HuH-7.5 (cell line): ENCODE measurements around the gene CUBN.

Experiments
- DNase-seq: peaks from one replicate; pipeline ENCODE4 v3.0.0; 2011; ENCODE audit warnings: low spot score

Gene CUBN

GRCh38 chr10:17041626-17042520, 87.7 kb downstream of the CUBN start:
- DNase-seq: no peak

DNA sequence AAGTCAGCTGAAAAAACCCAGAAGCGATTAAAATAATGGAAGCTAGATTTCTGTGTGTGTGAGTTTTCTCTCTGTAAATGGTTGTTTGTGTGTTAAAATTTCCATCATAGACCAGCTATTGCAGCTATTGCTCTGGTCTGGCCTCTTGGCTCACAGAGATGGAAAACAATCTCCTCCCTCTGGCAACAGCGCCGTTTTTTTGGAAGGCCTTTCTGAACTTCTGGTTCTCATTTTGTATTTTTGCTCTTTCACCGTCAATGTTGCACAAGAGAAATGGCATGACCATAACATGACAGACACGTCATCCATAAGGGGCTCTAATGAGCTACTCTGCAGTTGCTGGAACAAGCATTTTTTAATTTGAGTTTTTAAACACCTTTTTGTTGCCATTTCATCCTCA, 91.0 kb downstream of the CUBN start:
- no peak for DNase-seq

- no peak for DNase-seq
These were observed 91.7 kb downstream of the CUBN start for GRCh38 chr10:17037910-17038309.

GRCh38 chr10:17035446-17035845, 94.2 kb downstream of the CUBN start:
- DNase-seq: no peak

DNA sequence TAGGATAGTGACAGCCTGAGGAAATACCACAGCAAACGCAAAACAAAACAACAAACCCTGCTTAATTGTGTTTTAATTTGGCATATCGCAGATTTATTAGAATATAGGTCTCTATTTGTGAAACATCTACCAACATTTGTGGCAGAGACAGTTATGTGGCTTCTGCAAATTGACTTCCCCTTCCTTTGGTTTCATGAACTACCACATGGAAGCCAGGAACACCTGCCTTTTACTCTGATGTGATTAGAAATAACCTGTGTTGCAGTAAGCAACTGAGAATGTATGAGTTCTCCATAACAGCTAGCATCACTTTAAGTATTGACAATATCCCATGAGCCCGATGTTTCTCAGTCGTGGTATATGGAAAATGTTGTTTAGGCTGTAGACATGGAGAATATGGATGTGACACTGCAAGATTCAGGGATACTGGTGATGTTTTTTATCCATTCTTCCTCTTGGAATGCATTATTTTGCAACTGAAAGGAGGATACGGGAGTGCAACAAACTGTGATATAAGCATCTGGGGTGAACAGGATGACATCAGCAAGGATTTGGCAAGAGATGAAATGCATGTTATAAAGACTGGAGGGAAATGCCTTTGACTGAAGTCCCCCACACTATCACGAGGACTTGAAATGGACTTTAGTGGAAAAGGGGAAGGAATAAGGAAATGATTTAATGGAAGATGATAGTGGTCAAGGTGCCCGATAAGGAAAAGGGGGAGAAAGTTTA, 95.9 kb downstream of the CUBN start:
- no peak for DNase-seq

GRCh38 chr10:17031637-17032635, 97.7 kb downstream of the CUBN start:
- no peak for DNase-seq

DNA sequence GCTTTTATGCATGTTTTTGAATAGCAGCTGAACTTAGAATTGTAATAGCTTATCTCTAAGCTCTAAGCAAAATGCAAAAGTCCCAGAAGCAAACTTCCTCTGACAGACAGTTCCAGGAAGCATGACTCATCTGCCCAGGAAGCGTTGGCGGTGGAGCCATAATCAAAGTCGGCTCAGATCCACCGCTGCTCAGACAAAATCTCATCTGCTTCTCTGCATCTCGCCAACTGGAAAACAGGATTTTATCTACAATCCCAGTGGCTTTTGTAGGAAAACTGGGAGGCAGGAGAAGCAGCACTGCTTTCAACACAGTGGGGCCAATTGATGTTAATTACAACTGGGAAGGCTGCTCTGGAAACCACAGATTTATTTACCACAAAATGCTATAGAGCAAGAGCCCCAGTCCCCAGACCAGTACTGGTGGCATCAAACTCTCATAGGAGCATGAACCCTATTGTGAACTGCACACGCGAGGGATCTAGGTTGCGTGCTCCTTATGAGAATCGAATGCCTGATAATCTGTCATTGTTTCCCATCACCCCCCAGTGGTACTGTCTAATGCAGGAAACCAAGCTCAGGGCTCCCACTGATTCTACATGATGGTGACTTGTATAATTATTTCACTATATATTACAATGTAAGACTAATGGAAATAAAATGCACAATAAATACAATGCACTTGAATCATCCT, 99.9 kb downstream of the CUBN start:
- DNase-seq: no peak

DNA sequence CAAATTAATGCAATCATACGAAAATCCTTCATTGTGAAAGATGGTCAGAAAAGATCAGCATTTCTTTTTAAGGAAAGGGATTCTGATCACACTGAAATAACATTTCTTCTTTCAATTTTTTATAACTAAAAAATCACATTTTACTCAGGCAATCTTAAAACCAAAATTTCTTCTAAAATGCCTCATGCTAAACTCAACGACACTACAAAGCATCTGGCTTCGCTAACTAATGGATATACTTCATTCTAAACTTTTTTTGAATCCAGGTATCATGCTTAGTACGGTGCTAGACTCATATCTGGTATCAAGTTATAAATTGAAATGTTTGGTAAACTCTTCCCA, 100.4 kb downstream of the CUBN start:
- DNase-seq: no peak

- DNase-seq: no peak
These were observed 100.8 kb downstream of the CUBN start for GRCh38 chr10:17028798-17029197.

DNA sequence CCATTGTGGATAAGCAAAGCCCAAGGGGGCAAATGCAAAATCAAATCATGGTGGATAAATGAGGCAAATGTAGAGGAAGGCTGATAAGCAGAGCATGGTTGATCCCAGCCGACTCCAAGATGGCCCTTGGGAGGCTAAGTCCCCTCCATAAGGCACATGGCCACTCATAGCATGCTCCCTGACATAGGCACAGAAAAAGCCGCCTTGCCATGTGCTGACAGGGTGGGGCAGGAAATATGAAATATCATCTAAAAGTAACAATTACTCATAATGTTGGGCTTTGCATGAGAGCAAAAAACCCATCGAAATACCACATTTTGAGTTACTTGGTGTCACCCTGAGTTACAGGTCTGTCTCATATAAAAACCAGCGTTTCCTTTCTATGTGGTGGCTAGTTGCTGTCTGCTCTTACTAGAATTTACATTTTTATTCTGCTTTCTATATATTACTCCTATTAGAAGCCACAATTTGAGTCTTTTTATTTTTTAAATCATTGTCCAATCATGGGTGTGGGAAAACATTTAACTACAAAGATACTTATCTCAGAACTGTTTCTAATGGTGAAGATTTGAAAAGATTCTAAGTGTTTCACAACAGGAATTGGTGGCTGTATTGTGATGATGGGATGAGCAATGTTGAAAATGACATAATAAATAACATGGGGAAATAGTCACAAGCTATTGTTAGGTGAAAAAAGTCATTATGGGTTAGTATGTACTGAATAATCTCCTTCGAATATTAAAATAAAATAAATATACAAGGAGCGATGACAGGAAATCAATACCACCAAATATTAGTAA, 102.7 kb downstream of the CUBN start:
- no peak for DNase-seq

DNA sequence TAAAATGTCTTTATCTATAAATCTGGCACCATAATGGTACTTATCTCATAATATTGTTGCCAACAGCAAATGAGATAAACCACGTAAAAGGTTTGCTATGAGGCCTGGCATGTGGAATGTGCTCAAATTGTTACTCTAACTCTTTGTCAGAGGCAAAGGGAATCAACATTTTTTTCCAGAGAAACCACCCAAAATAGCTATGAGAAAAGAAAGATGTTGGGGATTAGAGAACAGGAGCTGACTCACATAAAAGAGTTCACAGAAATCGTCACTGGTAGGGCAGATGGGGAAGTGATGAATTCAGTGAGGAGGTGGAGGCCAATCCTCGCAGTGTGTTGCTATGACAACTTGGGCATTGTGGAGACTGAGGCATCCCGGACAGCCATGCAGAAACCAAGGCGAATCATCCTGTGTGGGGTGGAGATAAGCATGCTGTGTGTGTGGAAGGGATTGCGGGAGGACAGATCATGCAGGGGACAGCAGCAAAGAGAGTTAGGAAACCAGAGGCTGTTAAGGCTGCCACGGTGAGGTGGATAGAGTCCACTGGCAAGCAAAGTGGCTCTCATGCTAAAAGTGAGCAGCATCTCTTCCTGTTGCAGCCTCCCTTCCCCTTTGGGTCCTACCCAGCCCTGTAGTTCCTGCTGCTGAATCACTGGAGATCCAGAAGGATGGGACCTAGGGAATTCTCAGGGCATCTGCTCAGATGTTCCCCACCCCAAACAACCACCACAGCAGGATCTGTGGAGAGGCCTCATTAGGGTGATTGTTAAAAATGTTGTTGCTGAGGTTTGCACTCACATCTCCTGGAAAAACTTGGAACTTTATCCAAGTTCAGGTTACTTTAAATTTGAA, 103.9 kb downstream of the CUBN start:
- no peak for DNase-seq

DNA sequence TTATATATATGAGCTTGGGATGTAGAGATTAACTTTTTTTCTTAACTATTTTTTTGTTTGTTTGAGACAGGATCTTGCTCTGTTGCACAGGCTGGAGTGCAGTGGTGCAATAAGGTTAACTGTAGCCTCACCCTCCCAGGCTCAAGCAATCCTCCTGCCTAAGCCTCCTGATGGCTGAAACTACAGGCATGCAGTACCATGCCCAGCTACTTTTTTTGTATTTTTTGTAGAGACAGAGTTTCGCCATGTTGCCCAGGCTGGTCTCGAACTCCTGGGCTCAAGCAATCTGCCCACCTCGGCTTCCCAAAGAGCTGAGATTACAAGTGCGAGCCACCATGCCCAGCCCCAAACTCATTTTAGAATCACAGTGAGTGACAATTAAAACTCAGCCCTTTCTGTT, 105.2 kb downstream of the CUBN start:
- DNase-seq: no peak

DNA sequence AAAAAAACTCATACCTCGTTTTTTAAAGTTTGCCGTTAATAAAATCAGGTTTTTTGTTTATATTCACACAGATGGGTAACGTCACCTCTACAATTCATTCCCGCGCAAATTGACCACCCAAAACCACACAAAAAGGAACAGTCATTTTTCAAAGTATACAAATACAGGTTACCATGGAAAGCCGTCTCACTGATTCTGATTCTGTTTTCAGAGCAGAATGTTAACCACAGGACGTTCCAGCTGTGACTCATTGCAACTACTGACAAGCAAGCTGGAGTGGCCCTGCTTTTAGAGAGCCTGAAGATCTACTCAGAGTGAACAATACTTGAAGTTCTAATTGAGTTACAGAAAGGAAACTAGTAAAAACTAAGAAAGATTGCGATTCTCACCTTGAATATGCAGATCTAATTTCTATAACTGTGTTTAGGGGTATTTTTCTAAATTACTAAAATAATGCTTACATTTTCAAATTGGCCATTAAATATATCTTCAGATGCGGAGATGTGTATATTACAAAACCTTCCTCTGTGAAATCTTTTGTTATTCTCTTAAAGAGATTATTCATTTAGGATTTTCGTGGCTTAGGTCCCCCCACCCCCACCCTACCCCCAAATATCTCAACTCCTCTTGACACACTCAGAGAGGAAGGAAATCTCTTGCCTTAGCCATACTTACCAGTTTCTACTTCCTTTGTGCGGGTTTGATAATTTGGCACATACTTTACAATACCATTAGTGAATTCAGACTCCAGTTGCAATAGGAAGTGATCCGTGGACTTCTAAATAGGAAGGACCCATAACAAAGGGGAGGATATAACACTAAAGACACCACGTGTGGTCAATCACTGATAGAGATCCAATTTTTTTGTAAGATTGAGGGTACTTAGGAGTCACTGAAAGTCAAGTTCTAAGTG, 106.0 kb downstream of the CUBN start:
- no peak for DNase-seq

GRCh38 chr10:17022896-17023295, 106.7 kb downstream of the CUBN start:
- no peak for DNase-seq

DNA sequence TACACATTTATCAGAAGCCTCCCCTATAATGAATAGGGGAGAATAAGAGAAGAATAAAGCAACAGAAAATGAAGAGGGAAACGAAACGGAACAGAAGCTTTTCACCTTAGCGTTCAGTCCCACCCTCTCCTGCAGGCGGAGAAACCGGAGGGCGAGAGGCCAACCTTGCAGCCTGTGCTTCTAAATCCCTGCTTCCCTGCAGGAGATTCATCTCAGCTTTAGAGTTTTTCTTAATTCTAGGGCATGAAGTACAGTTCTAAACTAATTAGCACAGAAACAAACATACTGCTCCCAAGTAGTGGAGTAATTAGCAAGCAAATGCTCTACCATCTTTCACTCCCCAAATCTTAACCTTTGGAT, 107.2 kb downstream of the CUBN start:
- DNase-seq: no peak

DNA sequence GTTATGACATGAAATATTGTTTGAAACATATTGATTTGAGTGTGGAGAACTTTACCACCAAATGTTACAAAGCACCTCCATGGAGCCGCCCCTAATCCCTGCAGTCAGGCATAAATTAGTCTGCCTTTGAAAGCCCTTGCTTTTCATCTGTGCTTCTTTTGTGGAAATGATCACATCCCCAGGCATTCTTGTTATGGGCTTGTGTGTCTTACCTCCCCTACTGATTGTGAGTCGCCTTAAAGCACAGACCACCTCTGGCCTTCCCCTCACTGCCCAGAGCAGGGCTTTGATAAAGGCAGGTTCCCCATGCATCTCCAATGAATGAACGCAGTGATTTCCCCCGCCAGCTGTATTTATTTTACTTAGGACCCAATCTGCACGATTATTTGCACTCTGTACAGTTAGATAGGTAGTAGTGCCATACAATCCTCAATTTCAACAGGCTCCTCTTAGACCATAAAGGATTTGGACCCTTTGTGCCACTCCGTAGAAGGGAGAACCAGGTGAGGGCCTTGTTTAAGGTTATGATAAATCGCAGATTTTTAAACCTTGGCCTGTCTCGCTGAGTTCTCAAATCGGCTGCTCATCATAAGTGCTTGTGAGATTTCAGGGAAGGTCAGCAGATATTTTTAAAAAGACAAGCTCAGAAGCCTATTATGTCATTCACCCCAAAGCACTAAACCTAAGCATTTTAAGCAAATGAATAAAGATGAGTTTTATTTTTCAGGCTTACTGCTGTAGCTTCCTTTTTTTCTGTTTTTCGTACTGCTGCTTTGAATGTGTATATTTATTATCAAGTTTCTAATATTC, 107.8 kb downstream of the CUBN start:
- DNase-seq: no peak

- no peak for DNase-seq
These were observed 109.9 kb downstream of the CUBN start for GRCh38 chr10:17019696-17020095.
